ENCODE results near the gene CCNE1. TPM values are rescaled to one million over a fixed set of nuclear protein-coding genes. Genes with fewer than 3 reads are reported as not detected.

Gene CCNE1
- total and polyA plus RNA-seq, 10 of the 15 experiments (the other 5 are each of a cell fraction or from before 2014, with no cell fraction given): 6.3 to 44.2 (median 35.8) TPM

DNA sequence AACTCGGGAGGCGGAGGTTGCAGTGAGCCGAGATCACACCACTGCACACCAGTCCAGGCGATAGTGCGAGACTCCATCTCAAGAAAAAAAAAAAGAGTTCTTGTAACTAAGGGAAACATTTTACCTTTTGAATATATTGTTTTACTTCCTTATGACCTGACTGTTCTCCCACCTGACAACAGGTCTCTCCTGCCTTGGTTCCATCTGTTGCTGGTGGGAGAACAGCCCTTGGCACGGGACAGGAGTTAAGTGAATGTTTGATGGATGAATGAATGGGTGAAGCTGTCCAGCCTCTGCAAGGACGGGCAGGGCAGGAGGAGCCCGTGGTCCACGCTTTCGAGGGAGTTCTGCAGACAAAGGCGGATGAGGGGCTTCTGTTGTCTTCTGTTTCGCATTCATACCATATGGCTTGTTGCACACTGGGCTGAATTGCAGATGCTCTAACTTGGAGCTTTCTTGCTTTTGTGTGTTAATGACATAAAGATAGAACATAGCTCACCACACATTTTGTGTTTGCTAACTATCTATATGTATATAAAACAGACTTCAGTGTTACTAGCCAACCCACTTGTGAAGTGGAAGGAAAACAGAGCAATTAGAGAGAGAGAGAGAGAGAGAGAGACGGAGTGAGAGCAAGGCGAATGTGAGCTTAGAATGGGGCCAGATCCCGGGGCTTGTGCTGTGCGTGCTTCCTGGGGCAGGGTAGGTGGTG is 16.2 kb upstream of the CCNE1 start:
- ATAC-seq (no peak), DNase-seq (ENCODE audit: low read depth, low spot score) (no peak), FAIRE-seq (no peak)
- intact Hi-C loops (cut with micrococcal nuclease; ENCODE audit: unreplicated experiment): no loop called here
- Histone ChIP-seq H3K9ac (ENCODE audit: control insufficient read depth, insufficient read depth, low read length) (no peak overlapping the region), H3K9me3 (replicated peaks; ENCODE audit: control insufficient read depth, insufficient read depth, low read length) (no peaks in the 10 kb centered on the region), H3K4me1 (ENCODE audit: control insufficient read depth, insufficient read depth, low read length) (no peaks in the 10 kb centered on the region), H3K27me3 (replicated peaks in 1 of 2; ENCODE audit: control insufficient read depth in 2 of 2, insufficient read depth in 2 of 2, low read length in 1 of 2) (no peaks in the 10 kb centered on the region), H2AFZ (ENCODE audit: control insufficient read depth, low read depth, low read length) (no peak overlapping the region), H3K79me2 (ENCODE audit: control insufficient read depth, insufficient read depth, low read length) (no peaks in the 10 kb centered on the region), H3K4me2 (ENCODE audit: control insufficient read depth, insufficient read depth) (no peak overlapping the region), H4K20me1 (ENCODE audit: control insufficient read depth, insufficient read depth) (no peaks in the 10 kb centered on the region), H3K4me3 (no peak overlapping the region), H3K36me3 (ENCODE audit: control insufficient read depth in 2 of 2, insufficient read depth in 2 of 2, low read length in 1 of 2) (no peaks in the 10 kb centered on the region), H3K27ac (ENCODE audit: control insufficient read depth, insufficient read depth) (no peak overlapping the region)
- 66% methylated on average over 16 of the region's 16 CpGs for WGBS (ENCODE audit: insufficient coverage, insufficient replicate concordance, low lambda C conversion rate, missing lambda C conversion rate)
- in situ Hi-C loops (cut with MboI): no loop called here
- ChIA-PET POLR2A (no interaction called here), CTCF (interaction anchor here (0.6 kb wide), 1 partner anchor 49 kb away, joined by 4 read pairs; no protein-coding TSS in a partner anchor), SMC1A (ENCODE audit: uncharacterized antibody, unreplicated experiment) (no interaction called here), RAD21 (ENCODE audit: unreplicated experiment) (no interaction called here)
- TF ChIP-seq SMC3 (IDR thresholded peaks at IDR 0.05; ENCODE audit: borderline replicate concordance, low read length) (no peak), ZZZ3 (IDR thresholded peaks at IDR 0.05; ENCODE audit: control insufficient read depth, insufficient read length, low read depth) (no peak), SUPT20H (IDR thresholded peaks at IDR 0.05; ENCODE audit: borderline replicate concordance, control insufficient read depth, low read depth, low read length) (no peak), BRCA1 (IDR thresholded peaks at IDR 0.05; ENCODE audit: low read depth, low read length) (no peak), NR2C1 (IDR thresholded peaks at IDR 0.05) (no peak), NR2F1 (conservative IDR thresholded peaks at IDR 0.05) (no peak), MLLT1 (IDR thresholded peaks at IDR 0.05) (no peak)
- TF ChIP-seq, protein P1, sequence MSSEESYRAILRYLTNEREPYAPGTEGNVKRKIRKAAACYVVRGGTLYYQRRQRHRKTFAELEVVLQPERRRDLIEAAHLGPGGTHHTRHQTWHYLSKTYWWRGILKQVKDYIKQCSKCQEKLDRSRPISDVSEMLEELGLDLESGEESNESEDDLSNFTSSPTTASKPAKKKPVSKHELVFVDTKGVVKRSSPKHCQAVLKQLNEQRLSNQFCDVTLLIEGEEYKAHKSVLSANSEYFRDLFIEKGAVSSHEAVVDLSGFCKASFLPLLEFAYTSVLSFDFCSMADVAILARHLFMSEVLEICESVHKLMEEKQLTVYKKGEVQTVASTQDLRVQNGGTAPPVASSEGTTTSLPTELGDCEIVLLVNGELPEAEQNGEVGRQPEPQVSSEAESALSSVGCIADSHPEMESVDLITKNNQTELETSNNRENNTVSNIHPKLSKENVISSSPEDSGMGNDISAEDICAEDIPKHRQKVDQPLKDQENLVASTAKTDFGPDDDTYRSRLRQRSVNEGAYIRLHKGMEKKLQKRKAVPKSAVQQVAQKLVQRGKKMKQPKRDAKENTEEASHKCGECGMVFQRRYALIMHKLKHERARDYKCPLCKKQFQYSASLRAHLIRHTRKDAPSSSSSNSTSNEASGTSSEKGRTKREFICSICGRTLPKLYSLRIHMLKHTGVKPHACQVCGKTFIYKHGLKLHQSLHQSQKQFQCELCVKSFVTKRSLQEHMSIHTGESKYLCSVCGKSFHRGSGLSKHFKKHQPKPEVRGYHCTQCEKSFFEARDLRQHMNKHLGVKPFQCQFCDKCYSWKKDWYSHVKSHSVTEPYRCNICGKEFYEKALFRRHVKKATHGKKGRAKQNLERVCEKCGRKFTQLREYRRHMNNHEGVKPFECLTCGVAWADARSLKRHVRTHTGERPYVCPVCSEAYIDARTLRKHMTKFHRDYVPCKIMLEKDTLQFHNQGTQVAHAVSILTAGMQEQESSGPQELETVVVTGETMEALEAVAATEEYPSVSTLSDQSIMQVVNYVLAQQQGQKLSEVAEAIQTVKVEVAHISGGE (CRISPR knock-in tag; IDR thresholded peaks at IDR 0.05): no peak
- no TSS peak for BruUV-seq (replicated peaks)
